Measurements from ENCODE around the gene KLC4. TPM values are rescaled to one million over a fixed set of nuclear protein-coding genes. Genes with fewer than 3 reads are reported as not detected.
A peak's percentile ranks its signal among the peaks of the same experiment; 100 is the strongest.

Gene KLC4
- total RNA-seq, 1 donor from 2014 or later, result 41.4 TPM

DNA sequence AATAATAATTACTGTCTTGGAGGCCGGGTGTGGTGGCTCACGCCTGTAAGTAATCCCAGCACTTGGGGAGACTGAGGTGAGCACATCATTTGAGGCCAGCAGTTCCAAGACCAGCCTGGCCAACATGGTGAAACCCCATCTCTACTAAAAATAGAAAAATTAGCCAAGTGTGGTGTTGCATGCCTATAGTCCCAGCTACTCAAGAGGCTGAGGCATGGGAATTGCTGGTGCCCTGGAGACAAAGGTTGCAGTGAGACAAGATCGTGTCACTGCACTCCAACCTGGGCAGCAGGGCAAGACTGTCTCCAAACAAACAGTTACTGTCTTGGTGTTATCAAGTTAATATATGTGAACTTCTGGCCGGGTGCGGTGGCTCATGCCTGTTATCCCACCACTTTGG is 33.1 kb upstream of the KLC4 start:
- peaks cover 42% of the 10 kb centered on the region for H3K36me3 Mint-ChIP-seq (ENCODE audit: low read depth, unreplicated experiment)
- no peak for DNase-seq (ENCODE audit: low spot score)
- H3K27me3 Mint-ChIP-seq (ENCODE audit: unreplicated experiment), result peaks cover 6% of the 10 kb centered on the region
- peak overlapping the region; percentile 62 for H3K4me3 Mint-ChIP-seq (ENCODE audit: unreplicated experiment)
- no peaks in the 10 kb centered on the region for H3K9me3 Mint-ChIP-seq (ENCODE audit: unreplicated experiment)
- no peak overlapping the region for H3K27ac Mint-ChIP-seq (ENCODE audit: unreplicated experiment)
- TF ChIP-seq, protein P1, sequence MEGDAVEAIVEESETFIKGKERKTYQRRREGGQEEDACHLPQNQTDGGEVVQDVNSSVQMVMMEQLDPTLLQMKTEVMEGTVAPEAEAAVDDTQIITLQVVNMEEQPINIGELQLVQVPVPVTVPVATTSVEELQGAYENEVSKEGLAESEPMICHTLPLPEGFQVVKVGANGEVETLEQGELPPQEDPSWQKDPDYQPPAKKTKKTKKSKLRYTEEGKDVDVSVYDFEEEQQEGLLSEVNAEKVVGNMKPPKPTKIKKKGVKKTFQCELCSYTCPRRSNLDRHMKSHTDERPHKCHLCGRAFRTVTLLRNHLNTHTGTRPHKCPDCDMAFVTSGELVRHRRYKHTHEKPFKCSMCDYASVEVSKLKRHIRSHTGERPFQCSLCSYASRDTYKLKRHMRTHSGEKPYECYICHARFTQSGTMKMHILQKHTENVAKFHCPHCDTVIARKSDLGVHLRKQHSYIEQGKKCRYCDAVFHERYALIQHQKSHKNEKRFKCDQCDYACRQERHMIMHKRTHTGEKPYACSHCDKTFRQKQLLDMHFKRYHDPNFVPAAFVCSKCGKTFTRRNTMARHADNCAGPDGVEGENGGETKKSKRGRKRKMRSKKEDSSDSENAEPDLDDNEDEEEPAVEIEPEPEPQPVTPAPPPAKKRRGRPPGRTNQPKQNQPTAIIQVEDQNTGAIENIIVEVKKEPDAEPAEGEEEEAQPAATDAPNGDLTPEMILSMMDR (IDR thresholded peaks at IDR 0.05; ENCODE audit: unreplicated experiment), result no peak
- H3K4me1 Mint-ChIP-seq (ENCODE audit: unreplicated experiment), result peaks cover 9% of the 10 kb centered on the region

DNA sequence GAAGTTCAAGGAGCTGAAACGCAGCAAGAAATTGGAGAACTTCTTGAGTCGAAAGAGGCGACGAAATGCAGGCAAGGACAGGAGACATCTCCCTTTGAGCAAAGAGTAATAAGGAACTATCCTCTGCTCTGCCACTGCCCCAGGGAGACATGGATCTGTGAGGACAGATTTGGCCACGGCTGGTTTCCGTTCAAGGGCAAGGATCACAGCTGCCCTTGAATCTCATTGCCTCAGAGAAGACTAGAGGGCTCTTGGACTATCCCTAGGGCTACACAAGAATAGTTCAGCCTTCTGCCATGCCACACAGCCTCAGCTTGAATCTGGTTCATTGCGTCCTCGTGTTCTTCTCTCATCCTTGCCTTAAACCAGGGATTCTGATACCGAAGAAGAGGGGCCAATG is 30.3 kb upstream of the KLC4 start:
- Mint-ChIP-seq H3K27ac (ENCODE audit: unreplicated experiment) (no peak overlapping the region), H3K36me3 (ENCODE audit: low read depth, unreplicated experiment) (peaks cover 46% of the 10 kb centered on the region), H3K4me1 (ENCODE audit: unreplicated experiment) (peaks cover under 1% of the 10 kb centered on the region), H3K4me3 (ENCODE audit: unreplicated experiment) (no peak overlapping the region), H3K9me3 (ENCODE audit: unreplicated experiment) (no peaks in the 10 kb centered on the region), H3K27me3 (ENCODE audit: unreplicated experiment) (peaks cover 2% of the 10 kb centered on the region)
- TF ChIP-seq, protein P1 (IDR thresholded peaks at IDR 0.05; ENCODE audit: unreplicated experiment), result no peak
- DNase-seq (ENCODE audit: low spot score), result no peak

DNA sequence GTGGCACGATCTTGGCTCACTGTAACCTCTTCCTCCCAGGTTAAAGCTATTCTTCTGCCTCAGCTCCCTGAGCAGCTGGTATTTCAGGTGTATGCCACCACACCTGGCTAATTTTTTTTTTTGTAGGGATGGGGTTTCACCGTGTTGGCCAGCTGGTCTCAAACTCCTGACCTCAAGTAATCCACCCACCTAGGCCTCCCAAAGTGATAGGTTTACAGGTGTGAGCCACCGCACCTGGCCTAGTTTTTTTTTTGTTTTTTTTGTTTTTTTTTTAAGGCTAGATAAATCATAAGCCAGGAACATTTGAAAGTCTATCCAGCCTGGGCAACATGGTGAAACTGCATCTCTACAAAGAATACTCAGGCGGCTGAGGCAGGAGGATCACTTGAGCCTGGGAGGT is 27.1 kb upstream of the KLC4 start:
- no peaks in the 10 kb centered on the region for H3K27me3 Mint-ChIP-seq (ENCODE audit: unreplicated experiment)
- H3K4me3 Mint-ChIP-seq (ENCODE audit: unreplicated experiment), result no peak overlapping the region
- H3K27ac Mint-ChIP-seq (ENCODE audit: unreplicated experiment), result no peak overlapping the region
- H3K36me3 Mint-ChIP-seq (ENCODE audit: low read depth, unreplicated experiment), result peaks cover 34% of the 10 kb centered on the region
- DNase-seq (ENCODE audit: low spot score), result no peak
- TF ChIP-seq, protein P1 (IDR thresholded peaks at IDR 0.05; ENCODE audit: unreplicated experiment), result no peak
- H3K4me1 Mint-ChIP-seq (ENCODE audit: unreplicated experiment), result no peaks in the 10 kb centered on the region
- H3K9me3 Mint-ChIP-seq (ENCODE audit: unreplicated experiment), result no peaks in the 10 kb centered on the region

DNA sequence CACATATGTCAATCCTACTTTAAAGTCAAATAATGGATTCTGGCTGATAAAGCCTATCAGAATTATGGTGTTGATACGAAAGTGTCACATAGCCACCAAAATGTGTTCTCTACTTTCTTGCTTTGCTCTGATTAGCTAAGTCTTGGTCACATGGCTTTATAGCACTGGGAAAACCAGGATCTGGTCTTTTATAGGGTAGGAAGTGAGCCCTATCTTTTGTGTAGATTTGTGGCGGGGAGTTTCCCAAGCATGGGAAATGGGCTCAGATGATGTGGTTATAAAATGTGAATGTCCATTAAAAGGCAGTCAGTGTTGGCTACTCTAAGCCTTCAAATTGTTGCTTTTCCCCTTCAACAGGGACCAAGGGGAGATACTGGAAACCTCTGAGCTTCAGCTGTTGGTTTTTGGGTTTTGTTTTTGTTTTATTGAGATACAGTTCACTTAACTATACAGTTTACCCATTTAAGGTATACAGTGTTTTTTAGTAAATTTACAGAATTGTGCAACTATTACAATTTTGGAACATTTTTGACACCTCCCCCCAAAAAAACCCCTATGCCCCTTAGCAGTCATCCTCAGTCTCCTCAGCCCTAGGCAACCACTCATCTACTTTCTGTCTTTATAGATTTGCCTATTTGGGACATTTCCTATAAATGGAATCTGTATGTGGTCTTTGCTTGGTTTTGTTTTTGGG is 25.8 kb upstream of the KLC4 start:
- TF ChIP-seq, protein P1 (IDR thresholded peaks at IDR 0.05; ENCODE audit: unreplicated experiment), result no peak
- H3K9me3 Mint-ChIP-seq (ENCODE audit: unreplicated experiment), result no peaks in the 10 kb centered on the region
- H3K27ac Mint-ChIP-seq (ENCODE audit: unreplicated experiment), result peak overlapping the region; percentile 16
- H3K4me1 Mint-ChIP-seq (ENCODE audit: unreplicated experiment), result no peaks in the 10 kb centered on the region
- no peaks in the 10 kb centered on the region for H3K27me3 Mint-ChIP-seq (ENCODE audit: unreplicated experiment)
- peaks cover 37% of the 10 kb centered on the region for H3K36me3 Mint-ChIP-seq (ENCODE audit: low read depth, unreplicated experiment)
- no peak for DNase-seq (ENCODE audit: low spot score)
- peak overlapping the region; percentile 53 for H3K4me3 Mint-ChIP-seq (ENCODE audit: unreplicated experiment)

DNA sequence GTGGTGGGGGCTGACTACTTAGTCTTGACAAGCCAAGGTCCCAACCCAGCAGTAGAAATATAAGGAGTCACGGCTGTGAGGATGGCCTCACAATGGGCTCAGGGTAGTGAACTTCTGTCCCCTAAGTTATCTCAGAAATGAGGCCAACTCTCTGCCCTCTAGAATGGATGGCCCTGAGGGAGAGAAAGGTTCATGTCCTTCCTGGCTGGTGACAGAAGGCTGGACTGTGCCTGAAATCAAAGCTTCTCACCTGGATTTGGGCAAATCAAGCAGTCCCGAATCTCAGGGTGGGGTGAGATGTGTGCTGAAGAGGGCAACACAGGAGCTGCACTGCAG is 25.3 kb upstream of the KLC4 start:
- Mint-ChIP-seq H3K27ac (ENCODE audit: unreplicated experiment) (no peak overlapping the region), H3K4me3 (ENCODE audit: unreplicated experiment) (no peak overlapping the region), H3K9me3 (ENCODE audit: unreplicated experiment) (no peaks in the 10 kb centered on the region)

More for the DNA sequence above, 25.3 kb upstream of the KLC4 start:
- H3K4me1 Mint-ChIP-seq (ENCODE audit: unreplicated experiment), result no peaks in the 10 kb centered on the region
- DNase-seq (ENCODE audit: low spot score), result no peak
- no peaks in the 10 kb centered on the region for H3K27me3 Mint-ChIP-seq (ENCODE audit: unreplicated experiment)
- TF ChIP-seq, protein P1 (IDR thresholded peaks at IDR 0.05; ENCODE audit: unreplicated experiment), result no peak
- peaks cover 38% of the 10 kb centered on the region for H3K36me3 Mint-ChIP-seq (ENCODE audit: low read depth, unreplicated experiment)

Data from endothelial cell (in vitro differentiated cells).